ENCODE results near the gene ANO1.
"Not testable (repeated sequence)": the region's sequence is repeated elsewhere in the genome, so short reads cannot be mapped to it uniquely, and the experiment has no call there.

Gene ANO1

DNA sequence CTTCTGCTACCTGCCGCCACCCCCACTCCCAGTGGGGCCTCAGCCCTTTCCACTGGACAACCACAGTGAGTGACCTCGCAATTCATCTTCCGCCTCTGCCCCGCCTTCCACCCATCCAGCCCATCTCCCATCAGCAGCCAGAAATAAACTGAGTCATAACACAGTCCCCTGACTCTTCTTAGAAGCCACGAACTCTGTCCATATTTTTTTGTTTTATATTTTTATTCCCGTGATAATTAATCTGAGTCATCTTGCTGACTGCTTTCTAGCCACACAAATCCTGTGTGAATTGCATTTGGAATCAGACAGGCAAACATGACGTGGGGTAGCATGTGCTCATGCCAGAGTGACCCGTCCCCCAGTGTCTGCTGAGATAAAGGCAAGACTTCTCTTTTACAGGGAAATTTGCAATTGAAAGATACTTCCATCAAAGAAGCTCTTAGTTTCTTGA lies 132.0 kb downstream of the ANO1 start:
- DNase-seq (ENCODE audit: low spot score) = no peak

GRCh38 chr11:70210530-70210929 lies 132.4 kb downstream of the ANO1 start:
- no peak for DNase-seq (ENCODE audit: low spot score)

- DNase-seq (ENCODE audit: low spot score) = no peak
Measured at GRCh38 chr11:70212227-70212811, 134.2 kb downstream of the ANO1 start.

DNA sequence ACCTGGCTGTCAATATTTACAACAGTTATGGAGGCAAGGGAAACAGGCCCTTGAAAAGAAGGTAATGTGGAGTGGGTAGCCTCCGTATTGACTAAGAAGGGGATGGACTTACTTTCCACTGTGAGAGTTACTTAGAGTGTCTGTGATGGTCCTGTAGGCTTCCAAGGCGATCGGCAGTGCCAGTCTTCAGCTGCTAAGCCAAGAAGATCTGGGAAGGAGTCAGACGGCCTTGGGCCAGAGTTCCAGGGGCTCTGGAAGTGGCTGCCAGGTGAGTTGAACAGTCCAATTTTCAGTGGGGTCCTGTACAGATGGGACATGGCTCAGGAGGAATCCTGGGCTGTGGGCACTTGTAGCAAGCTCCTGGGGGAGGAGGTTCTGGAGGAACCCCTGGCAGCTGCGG lies 139.3 kb downstream of the ANO1 start:
- DNase-seq (ENCODE audit: low spot score) = not testable (repeated sequence)

GRCh38 chr11:70218076-70218475 lies 140.0 kb downstream of the ANO1 start:
- not testable (repeated sequence) for DNase-seq (ENCODE audit: low spot score)

DNA sequence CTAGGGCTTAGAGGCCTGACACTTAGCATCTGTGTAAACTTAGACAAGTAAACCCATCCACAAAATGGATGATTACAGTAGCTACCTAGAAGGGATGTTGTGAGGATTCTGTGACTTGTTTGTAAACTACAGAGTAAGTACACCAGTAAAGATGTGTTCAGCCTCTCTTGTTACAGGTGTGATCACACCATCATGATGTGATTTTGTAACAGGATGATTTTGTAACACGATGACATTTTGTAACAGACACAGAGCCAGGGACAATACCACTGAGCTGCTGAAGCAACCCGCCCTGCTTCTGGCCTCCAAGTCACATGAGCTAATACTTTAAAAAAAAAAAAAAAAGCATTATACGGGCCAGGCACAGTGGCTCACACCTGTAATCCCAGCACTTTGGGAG lies 142.0 kb downstream of the ANO1 start:
- no peak for DNase-seq (ENCODE audit: low spot score)

GRCh38 chr11:70220920-70221319 lies 142.8 kb downstream of the ANO1 start:
- no peak for DNase-seq (ENCODE audit: low spot score)

- DNase-seq (ENCODE audit: low spot score) = no peak
Measured at GRCh38 chr11:70225681-70226177, 147.6 kb downstream of the ANO1 start.

- DNase-seq (ENCODE audit: low spot score) = no peak
Measured at GRCh38 chr11:70226183-70226582, 148.1 kb downstream of the ANO1 start.

DNA sequence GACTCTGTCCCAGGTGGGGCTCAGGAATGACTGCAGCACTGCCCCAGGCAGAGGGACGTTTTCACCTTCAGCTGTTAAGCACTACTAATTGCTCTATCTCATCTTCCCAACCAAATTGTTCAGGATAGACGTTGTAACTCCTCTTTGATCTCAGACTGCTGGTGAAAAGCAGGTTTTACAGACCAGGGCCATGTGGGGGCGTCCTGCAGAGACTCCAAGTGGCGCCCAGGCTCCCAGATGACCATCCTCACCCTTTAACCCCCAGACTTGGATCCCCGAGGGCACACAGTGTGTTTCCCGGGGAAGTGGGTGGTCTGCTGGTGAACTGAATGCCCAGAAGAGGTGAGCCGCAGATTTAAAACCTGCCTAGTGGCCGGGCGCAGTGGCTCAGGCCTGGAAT lies 148.8 kb downstream of the ANO1 start:
- no peak for DNase-seq (ENCODE audit: low spot score)

DNA sequence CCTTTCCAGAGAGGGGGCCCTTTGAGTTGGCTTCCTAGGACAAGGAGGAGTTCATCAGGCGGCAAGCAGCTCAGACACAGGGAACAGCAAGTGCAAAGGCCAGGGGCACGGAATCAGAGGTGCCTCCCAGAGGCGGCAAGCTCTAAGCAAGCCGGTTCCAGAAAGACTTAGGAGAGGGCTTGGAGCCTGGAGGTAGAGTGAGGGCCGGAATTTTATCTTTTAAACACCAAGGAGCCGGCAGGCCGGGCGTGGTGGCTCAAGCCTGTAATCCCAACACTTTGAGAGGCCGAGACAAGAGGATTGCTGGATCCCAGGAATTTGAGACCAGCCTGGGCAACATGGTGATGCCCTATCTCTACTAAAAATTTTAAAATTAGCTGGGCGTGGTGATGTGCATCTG lies 151.6 kb downstream of the ANO1 start:
- no peak for DNase-seq (ENCODE audit: low spot score)

- no peak for DNase-seq (ENCODE audit: low spot score)
Measured at GRCh38 chr11:70230151-70230839, 152.2 kb downstream of the ANO1 start.

DNA sequence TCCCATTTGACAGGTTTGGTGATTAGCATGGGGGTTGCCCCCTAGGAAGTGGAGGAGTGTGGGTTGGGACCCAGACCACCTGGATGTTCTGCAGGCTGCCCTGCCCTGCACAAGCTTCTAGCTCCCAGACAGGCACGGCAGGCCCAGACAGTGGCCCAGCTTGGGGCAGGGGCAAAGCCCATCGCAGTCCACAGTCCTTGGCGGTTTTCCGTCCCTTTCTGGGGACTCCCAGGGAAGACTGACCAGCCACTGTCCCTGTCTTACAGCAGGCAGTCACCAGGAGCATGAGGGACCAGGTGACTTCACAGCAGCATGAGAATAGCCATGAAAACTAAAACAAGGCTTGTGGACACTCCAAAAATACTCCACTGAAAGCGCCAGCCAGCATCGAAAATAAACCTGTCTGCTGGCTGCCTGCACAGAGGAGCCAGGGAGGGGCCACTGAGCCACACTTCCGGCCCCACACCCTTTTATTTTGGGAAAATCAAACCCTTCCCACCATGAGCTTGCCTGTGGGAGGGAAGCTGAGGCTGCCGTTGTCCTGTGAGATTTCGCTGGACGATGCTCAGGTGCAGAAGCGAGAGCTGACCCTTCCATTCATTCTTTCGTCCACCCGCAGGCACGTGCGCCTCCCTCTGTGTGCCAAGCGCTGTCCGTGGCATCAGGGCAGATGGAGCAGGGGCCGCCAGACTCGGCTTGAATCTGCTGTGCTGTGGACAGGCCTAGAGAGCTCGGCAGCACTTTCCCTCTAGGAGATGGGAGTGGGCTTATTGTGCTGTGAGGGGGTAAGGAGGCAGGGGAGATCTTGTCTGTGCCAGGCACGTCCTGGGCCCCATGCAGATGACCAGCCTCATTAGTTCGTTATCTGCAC lies 153.0 kb downstream of the ANO1 start:
- no peak for DNase-seq (ENCODE audit: low spot score)

DNA sequence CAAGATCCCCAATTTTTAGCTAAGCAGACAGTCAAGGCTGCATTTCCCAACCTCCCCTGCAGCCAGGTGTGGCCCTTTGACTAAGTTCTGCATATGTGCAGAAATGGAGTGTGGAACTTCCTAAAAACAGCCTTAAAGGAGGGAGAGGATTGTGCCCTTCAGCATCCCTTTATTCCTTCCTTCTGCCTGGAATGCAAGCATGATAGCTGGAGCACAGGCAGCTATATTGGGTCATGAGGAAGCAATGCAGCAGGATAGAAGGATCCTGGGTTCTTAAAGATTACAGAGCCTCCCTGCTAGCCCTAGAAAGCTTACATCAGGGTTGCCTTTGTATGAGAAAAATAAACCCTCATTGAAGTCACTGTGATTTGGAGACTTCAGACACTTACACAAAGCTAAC lies 154.9 kb downstream of the ANO1 start:
- no peak for DNase-seq (ENCODE audit: low spot score)

DNA sequence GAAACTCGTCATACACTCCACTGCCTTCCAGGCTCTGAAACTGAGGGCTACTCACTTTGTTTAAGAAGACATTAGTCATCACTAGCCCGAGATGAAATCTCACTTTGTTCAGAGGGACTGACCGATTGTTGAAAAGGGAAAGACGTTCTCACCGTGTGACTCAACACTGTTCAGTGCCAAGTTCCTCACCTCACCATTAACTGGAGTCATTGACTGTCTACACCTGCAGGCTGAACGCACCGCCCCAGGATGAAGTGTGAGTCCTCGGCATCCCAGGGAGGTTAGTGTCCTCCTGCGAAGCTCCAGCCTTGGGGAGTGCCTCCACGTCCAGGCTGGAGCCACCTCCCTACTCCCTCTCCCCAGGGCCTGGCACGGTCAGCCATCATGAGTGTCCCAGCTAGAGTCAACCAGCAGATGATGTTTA lies 155.4 kb downstream of the ANO1 start:
- DNase-seq (ENCODE audit: low spot score) = no peak

DNA sequence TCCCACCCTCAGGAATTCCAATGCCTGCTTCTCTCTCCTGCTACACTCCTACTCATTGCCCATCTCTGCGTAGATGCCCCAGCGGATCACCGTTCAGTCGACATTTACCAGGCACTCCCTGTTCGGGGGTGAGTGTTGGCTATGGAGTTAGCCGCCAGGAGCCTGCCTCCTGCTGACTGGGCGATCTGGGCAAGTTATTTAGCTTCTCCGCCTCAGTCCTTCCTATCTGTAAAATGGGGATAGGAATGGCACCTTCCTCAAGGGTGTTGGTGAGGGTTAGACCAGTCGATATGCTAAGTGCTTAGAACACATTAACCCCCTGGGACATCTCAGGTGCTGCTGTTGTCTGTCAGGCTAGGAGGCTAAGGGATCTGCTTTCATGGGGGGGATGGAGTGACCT lies 155.8 kb downstream of the ANO1 start:
- DNase-seq (ENCODE audit: low spot score) = no peak

Data from Ammon's horn (tissue), 1 donor.